GM13977 (cell line): ENCODE data around the gene MTERF4.

ENCODE experiments used
- DNase-seq: peaks from one replicate; pipeline ENCODE4 v3.0.0; 2012; ENCODE audit warnings: low spot score
- in situ Hi-C: fragments of 300-500 bp; cut with MboI; formaldehyde crosslinking; loops from one replicate; pipeline ENCODE4 v1.12.0; 2022; ENCODE audit warnings: low sequenced_read_pairs, low pct_unique_long_range_greater_than_20kb, mixed read lengths, inconsistent platforms; ENCODE audit not compliant: unreplicated experiment
- TF ChIP-seq, protein P1 (sequence below): IDR thresholded peaks from 2 replicates; pipeline ENCODE4 v1.5.1; 2012; ENCODE audit warnings: mild to moderate bottlenecking, control low read depth; ENCODE audit not compliant: insufficient read depth; ENCODE audit errors: extremely low read depth, missing control alignments

MTERF4 gene

GRCh38 chr2:241062389-241063092, 39.5 kb downstream of the MTERF4 start:
- TF ChIP-seq, protein P1, sequence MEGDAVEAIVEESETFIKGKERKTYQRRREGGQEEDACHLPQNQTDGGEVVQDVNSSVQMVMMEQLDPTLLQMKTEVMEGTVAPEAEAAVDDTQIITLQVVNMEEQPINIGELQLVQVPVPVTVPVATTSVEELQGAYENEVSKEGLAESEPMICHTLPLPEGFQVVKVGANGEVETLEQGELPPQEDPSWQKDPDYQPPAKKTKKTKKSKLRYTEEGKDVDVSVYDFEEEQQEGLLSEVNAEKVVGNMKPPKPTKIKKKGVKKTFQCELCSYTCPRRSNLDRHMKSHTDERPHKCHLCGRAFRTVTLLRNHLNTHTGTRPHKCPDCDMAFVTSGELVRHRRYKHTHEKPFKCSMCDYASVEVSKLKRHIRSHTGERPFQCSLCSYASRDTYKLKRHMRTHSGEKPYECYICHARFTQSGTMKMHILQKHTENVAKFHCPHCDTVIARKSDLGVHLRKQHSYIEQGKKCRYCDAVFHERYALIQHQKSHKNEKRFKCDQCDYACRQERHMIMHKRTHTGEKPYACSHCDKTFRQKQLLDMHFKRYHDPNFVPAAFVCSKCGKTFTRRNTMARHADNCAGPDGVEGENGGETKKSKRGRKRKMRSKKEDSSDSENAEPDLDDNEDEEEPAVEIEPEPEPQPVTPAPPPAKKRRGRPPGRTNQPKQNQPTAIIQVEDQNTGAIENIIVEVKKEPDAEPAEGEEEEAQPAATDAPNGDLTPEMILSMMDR = no peak
- in situ Hi-C loops = no loop called here
- DNase-seq = no peak

DNA sequence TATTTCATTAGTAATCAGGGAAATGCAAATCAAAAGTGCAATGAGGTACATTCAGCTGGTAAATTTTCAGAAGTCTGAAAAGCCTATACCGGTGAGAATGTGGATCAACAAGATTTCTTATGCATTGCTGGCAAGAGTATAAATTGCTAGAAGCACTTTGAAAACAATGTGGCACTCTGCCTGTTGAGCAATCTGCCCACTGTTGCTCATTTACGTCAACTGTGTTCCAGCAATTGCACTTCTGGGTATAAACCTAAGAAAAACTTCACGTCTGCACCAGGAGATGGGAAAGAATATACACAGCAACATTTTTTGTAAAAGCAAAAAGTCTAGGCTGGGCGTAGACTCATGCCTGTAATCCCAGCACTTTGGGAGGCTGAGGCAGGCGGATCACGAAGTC, 40.8 kb downstream of the MTERF4 start:
- in situ Hi-C loops = no loop called here
- no peak for DNase-seq
- TF ChIP-seq, protein P1 = no peak

GRCh38 chr2:241053576-241054251, 48.4 kb downstream of the MTERF4 start:
- DNase-seq = no peak
- TF ChIP-seq, protein P1 = no peak
- in situ Hi-C loops = no loop called here

- in situ Hi-C loops = no loop called here
- TF ChIP-seq, protein P1 = no peak
- DNase-seq = no peak
These were observed 49.3 kb downstream of the MTERF4 start for GRCh38 chr2:241052677-241053360.

GRCh38 chr2:241051578-241052487, 50.3 kb downstream of the MTERF4 start:
- in situ Hi-C loops = no loop called here
- TF ChIP-seq, protein P1 = no peak
- DNase-seq = no peak
